RWPE1 (cell line): ENCODE results near the gene MBP.

Experiments used
- CTCF ChIA-PET: fragments of 350-600 bp; sonication (Branson Sonifier 250); formaldehyde crosslinking; extraction: SDS; loops from one replicate; lab custom pipeline; 2021; lab: Yijun Ruan, JAX
- POLR2A ChIA-PET: fragments of 400-600 bp; formaldehyde crosslinking; extraction: SDS; loops from one replicate; lab custom pipeline; 2020; ENCODE audit warnings: antibody characterized with exemption; ENCODE audit not compliant: low non-redundant PET; lab: Yijun Ruan, JAX
- DNase-seq: peaks from one replicate; pipeline ENCODE4 v3.0.0; 2012; ENCODE audit warnings: low spot score
- H3K27ac ChIP-seq: fragments of 450-650 bp; 2 replicates; pipeline ENCODE4 v1.5.1; 2017
- TF ChIP-seq, protein P1 (sequence below): fragments of 450-650 bp; conservative IDR thresholded peaks from 2 replicates; pipeline ENCODE4 v1.5.1; 2017; ENCODE audit warnings: low read depth, mild to moderate bottlenecking

The MBP gene

DNA sequence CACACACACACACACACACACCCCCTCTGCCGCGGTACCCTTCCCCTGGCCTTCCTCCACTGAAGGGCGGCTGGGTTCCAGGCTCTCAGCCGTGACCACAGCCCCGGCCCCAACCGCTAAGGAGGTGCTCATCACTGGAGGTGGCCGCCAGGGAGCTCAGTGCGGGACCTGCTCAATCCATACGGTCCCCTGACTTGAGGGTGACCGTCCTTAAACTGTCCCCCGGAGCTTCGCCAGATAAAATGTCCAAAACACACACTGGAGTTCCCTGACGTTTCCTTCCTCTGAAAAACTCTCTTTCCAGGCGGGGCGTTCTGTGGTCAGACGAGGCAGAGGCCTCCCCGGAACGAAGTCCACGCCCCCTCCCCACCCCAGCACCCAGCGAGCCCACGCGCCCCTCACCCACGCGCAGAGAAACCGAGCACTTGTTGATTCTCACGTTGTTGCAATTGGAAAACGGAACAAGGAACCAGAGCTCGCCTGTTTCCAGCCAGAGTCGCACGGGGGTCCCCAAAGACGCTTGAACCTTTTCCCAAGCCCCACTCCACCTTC is 1.4 kb downstream of the MBP start:
- CTCF ChIA-PET: interaction anchor here (0.6 to 0.7 kb wide), 2 partner anchors 9 to 64 kb away, joined by 3 to 5 read pairs; no protein-coding TSS in a partner anchor
- H3K27ac ChIP-seq: peak overlapping the region; percentile 62
- no peak for DNase-seq
- POLR2A ChIA-PET: no interaction called here
- TF ChIP-seq, protein P1, sequence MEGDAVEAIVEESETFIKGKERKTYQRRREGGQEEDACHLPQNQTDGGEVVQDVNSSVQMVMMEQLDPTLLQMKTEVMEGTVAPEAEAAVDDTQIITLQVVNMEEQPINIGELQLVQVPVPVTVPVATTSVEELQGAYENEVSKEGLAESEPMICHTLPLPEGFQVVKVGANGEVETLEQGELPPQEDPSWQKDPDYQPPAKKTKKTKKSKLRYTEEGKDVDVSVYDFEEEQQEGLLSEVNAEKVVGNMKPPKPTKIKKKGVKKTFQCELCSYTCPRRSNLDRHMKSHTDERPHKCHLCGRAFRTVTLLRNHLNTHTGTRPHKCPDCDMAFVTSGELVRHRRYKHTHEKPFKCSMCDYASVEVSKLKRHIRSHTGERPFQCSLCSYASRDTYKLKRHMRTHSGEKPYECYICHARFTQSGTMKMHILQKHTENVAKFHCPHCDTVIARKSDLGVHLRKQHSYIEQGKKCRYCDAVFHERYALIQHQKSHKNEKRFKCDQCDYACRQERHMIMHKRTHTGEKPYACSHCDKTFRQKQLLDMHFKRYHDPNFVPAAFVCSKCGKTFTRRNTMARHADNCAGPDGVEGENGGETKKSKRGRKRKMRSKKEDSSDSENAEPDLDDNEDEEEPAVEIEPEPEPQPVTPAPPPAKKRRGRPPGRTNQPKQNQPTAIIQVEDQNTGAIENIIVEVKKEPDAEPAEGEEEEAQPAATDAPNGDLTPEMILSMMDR: no peak

DNA sequence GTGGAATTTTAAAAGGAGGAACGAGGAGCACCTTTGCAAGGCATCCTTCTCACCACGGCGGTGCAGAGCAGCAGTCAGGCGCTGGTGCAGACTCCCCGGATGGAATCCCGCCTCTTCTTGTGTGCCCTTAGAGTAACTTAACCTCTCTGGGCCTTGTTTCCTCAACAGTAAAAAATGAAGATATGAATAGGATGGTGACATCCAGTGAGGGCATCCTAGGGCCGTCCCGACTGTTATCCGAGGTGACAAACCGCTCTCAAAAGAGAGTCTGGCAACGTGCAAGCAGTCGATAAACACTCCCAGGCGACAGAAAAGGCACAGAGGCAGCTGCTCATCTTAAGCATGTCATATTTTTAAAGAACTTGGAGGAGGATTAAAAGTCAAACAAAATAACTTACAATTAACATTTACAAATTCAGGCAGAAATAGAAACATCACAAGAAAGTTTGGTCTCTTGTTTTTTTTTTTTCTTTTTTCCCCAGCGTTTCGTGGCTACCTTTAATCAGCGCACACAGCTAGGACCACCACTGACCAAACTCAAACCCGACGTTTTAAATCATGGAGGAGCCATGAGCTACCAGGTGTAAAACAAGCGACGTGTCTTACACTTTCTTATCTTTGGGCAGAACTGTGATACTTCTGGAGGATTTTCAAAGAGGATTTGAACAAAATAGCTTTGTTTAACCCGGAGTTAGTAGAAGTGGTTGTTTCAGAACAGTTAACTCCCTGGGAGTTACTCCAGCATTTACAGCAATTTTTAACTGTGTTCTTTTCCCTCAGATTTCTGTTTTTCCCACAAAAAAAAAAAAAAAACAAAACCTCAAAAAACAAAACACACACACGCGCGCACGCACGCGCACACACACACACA is 2.1 kb downstream of the MBP start:
- H3K27ac ChIP-seq: peak overlapping the region; percentile 81
- ChIA-PET CTCF (interaction anchor here (0.7 kb wide), 1 partner anchor 9 kb away, joined by 5 read pairs; no protein-coding TSS in a partner anchor), POLR2A (no interaction called here)
- DNase-seq: no peak
- TF ChIP-seq, protein P1: no peak

DNA sequence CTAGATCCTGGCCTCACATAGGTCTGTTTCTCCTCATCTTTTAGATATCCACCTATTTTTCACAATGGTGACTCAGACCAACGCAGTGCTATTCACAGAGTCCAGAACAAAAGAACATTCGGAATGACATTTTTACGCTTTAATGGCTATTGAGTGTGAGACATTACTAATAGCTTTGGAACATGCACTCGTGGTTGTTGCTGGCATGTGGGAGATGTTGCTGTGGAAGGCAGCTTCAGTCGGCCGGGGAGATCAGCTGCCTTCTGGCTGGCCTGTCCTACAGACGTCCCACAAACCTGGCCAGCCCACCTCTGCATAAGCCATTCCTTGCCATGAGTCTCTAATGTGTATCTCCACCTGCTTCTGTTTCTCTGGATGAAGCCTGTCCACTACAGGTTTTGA is 3.4 kb downstream of the MBP start:
- TF ChIP-seq, protein P1: no peak
- H3K27ac ChIP-seq: peak overlapping the region; percentile 81
- ChIA-PET CTCF (no interaction called here), POLR2A (no interaction called here)
- no peak for DNase-seq

DNA sequence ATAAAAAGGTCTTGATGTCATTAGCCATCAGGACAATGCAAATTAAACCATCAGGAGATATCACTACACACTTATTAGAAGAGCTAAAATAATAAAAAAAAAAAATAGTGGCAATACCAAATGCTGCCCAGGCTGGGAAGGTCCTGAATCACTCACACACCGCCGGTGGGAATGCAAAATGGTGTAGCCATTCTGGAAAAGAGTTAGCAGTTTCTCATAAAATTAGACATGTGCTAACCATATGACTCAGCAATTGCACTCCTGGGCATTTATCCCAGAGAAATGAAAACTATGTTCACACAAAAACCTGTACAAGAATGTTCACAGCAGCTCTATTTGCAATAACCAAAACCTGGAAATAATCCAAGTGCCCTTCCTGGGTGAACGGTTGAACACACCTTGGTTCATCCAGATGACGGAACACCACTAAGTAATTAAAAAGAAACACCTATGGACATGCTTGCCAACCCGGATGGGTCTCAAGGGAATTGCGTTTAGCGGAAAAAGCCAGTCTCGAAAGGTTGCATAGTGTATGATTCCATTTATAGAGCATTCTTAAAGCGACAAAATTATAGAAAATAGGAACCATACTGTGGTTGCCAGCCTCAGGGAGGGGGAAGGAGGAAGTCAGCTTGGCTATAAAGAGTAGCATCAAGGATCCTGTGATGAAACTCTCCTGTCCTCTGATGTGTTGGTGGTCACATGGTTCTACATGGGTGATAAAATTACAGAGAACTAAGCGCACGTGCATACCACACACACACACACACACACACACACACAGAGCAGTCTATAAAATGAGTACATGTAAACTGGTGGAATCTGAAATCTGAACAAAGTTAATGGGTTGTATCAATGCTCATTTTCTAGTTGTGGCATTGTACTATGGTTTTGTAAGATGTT is 4.6 kb downstream of the MBP start:
- H3K27ac ChIP-seq: no peak overlapping the region
- ChIA-PET POLR2A (no interaction called here), CTCF (interaction anchor here (0.6 kb wide), 2 partner anchors 8 to 54 kb away, joined by 3 read pairs; no protein-coding TSS in a partner anchor)
- peak; percentile 64 for DNase-seq
- TF ChIP-seq, protein P1: no peak

DNA sequence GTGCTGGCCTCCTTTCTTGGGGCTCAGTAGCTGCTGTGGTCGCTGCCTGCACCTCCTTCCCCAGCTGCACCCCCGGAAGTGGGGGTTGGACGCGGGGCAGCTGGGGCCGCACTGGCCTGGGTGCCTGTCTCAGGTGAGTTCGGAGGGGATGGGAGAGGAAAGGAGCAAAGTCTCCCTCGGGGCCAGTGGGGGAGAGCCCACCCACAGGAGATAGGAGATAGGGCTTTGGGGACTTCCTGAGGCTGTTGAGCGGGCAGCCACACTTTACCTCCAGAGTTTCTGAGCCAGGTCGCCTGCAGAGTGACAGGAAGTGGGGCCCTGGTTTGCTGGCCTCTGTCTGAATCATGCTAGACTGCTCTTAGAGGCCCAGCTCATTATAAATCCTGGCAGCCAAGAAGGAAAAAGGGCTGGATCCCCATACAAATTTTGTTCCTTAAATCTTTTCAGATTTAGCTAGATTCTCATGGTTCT is 8.1 kb downstream of the MBP start:
- POLR2A ChIA-PET: no interaction called here
- CTCF ChIA-PET: interaction anchor here (0.6 kb wide), 1 partner anchor 22 kb away, joined by 5 read pairs; no protein-coding TSS in a partner anchor
- DNase-seq: no peak

More for the DNA sequence above, 8.1 kb downstream of the MBP start:
- TF ChIP-seq, protein P1: no peak
- peak overlapping the region; percentile 32 for H3K27ac ChIP-seq
